GM18858 (cell line): ENCODE results near the gene CHRDL2.

Source experiments
- ATAC-seq: cut with Tn5 transposase; IDR thresholded peaks from one replicate; pipeline ENCODE4 v1.9.1; 2021; ENCODE audit not compliant: unreplicated experiment

CHRDL2 gene

DNA sequence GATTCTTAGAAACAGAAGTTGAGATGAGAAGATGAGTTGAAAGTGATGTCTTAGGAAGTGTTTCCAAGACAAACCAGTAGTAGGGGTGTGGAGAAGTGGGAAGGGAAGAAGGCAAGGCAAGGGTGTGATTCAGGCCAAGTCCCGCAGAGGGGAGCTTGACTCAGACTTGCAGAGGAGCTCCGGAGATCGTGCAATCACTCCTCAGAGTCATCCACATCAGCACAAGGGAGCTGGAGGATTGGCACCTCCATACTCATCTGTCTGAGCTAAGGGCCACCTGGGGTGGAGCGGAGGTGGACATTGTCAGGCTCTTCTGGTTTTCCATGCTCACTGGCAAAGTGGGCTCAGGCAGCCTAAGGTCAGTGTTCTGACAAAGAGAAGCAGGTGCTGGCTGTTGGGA, 44.4 kb downstream of the CHRDL2 start:
- no peak for ATAC-seq

DNA sequence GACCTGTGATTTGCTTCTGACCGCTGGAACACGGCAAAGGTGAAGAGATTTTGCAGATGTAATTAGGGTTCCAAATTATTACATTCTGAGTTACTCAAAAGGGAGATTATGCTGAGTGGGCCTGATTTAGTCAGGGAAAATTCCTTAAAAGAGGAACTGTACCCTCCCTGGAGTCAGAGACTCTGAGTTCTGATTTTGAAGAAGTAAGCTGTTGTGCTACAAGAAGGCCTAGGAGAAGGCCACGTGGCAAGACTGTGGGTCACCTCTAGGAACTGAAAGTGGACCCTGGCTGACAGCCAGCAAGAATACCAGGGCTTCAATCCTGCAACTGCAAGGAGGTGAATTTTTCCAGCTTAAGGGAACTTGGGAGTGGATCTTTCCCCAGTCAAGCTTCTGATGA, 45.3 kb downstream of the CHRDL2 start:
- ATAC-seq: no peak

DNA sequence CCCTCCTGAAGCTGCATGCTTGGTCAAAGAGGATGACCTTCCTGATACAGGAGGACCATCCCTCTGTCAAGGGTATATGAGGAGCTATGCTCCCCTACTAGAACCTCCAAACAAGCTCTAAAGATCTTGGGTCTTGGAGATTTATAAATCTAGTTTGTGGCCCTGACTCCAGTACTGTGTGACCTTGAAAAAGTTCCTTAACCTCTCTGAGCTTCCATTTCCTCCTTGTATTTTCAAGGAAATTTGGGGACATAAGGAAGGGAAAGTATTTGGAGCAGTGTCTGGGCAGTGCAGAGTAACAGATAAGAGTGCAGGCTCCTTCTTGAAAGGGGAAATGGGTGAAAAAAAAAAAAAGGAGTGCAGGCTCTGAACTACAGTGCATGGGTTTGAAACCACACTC, 45.9 kb downstream of the CHRDL2 start:
- ATAC-seq: no peak

DNA sequence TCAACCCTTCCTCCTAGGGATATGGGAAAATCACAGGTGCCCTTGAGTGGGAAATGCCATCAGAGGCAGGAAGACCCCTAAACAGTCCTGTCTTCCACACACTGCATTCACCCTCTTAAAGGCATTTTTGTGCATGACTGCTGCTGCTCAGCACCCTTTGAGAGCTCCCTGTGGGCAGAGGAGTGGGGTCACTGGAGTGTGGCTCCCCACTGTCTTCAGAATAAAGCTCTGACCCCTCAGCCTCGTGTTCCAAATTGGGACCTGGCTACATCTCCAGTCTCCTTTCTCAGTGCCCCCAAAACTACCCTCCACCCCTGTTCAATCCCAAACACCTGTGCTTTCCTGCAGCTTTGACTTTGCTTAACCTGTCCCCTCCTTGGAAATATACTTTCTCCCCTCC, 46.6 kb downstream of the CHRDL2 start:
- no peak for ATAC-seq

DNA sequence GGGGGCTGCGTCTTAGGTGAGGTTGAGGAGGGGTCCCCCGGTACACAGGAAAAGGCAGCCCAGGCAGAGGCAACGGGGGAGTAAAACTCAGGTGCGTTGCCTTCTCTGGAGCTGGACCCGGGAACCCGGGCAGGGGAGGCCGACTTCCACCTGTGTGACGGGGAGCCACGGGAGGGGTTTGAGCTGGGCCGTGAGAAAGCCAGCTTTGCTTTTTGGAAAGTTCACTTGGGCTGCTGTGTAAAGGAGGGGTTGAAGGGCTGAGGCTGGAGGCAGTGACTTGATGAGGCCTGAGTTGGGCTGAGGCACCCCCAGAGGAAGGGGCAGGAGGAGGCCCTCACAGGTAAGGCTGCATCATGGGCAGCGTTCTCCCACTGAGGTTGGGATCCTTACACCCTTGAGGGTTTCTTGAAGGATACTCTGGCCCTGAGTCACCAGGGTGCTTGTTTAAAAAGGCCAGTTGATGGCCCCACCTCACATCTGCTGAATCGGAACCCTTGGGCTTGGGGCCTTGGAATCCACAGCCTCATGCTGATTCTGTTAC, 47.2 kb downstream of the CHRDL2 start:
- ATAC-seq: no peak

DNA sequence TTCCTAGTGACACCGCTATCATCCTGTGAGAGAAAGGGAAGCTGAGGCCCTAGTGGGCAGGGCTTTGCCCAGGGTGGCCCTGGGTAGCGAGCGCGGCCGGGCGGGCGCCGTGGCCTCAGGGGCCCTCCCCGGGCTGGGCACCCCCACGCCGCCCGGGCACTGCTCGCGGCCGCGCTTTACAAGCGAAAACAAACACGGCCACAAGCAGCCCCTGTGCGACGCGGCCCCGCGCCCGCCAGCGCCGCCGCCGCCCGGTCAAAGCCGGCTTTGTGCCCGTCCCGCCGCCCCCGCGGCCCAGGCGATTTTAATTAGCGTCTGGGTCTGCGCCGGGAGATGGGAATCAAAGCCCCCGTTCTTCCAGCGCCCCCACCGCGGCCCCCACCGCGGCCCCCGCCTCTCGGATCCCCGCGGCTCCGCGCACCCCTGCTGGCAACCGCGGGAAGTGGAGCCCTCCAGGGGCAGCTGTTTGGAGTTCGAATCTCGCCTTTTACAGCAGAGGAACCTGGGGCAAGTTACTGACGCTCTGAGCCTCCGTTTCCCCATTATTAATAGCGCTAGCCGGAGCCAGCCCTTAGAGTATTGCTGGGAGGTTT, 47.9 kb downstream of the CHRDL2 start:
- ATAC-seq: no peak

DNA sequence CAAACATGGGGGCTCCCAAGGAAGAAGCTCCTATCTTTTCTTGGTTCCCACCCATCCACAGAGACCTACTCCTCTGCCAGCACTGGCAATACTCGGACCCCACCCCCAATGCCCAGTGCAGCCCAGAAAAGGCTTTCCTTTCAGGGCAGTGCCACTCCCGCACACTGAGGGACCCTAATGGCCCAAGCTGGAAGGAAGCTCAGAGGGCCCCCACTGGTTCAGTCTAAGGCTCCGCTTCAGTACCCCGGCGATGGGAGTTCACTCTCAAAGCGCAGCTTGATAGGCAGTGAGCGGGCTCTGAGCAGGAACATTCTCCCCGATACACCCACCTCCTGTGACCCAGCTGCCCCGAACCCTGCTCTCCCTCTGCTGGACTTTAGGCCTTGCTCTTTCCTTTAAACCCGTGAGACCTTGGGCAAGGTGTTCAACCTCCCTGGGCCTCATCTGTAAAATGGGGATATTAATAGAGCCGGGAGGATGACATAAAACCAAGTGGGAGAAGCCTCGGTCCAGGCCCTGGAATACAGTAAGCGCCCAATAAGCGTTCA, 48.4 kb downstream of the CHRDL2 start:
- ATAC-seq: no peak

DNA sequence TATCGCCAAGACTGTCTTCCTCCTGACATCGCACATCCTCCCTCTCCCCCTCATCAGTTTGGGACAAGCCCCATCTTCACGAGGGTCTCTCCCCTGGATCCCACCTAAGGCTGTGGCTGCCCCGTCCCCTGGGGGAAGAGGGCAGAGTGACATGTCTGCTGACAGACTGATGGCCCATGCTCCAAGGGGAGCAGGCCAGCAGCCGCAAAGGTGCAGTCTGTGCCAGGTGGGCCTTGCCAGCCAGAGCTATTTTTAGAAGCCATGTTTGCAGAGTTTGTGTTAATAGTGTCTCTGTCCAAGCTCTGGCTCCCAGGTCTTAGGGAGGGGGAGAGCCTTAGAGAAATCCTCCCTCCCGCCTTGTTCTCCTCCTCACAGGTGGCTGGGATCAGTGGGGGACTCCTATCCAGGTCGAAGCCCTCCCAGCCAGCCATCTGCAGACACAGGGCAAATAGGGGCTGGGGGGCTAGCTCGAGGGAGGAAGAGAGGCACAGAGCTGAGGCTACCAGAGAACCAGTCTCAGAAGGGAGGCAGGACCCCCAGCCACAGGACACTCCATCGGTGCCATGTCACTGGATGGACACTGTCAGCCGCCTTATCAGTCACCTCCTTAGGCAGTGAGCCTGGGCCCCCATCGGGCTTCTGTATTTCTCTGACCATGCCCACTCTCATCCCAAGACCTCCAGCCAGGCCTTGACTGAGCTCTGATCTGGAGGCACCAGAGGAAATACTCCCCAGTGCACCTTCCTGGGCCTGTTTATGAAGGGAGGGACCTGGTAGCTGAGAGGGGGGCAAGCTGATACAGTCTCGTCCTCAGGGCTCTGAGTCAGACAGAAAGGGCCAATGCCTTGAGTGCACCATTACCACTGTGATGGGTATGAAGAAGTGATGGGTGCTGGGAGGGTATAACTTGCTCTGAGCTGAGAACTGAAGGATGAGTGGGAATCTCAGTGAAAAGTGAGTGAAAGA, 49.3 kb downstream of the CHRDL2 start:
- no peak for ATAC-seq

DNA sequence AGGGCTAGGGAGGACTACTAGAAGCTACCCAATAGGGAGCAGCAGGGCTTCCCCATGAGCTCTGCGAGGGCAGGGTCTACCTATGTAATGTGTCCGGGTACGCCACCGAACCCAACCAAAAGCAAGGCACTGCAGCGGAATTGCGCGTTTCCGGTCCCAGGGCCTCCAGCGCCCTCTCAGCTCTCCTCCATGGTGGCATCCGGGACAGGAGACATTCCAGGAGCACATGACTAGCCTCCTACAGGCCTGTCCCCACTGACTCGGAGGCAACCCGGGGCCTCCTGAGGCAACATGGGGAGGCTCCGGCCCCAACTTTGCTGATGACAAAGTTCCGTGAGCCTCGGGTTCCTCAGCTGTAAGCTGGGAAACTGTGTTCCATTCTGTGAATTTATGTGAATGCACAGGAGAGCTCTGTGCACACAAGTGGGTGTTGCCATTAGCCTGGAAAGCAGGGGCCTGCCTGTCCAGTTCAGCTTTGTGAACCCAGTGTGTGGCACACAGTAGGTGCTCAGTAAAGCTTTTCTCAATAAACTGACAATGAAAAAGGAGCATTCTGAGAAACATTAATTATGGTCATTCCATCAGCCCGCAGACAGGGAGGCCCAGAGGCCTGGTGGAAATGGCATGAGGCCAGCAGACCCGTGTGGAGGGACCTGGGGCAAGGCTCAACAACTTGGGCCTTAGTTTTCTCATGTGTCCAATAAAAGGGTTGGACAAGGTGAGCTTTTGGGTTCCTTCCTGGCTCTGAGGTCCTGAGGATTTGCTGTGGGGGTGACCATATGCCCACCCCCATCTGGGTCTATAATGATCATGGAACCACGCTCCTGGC, 50.3 kb downstream of the CHRDL2 start:
- no peak for ATAC-seq

DNA sequence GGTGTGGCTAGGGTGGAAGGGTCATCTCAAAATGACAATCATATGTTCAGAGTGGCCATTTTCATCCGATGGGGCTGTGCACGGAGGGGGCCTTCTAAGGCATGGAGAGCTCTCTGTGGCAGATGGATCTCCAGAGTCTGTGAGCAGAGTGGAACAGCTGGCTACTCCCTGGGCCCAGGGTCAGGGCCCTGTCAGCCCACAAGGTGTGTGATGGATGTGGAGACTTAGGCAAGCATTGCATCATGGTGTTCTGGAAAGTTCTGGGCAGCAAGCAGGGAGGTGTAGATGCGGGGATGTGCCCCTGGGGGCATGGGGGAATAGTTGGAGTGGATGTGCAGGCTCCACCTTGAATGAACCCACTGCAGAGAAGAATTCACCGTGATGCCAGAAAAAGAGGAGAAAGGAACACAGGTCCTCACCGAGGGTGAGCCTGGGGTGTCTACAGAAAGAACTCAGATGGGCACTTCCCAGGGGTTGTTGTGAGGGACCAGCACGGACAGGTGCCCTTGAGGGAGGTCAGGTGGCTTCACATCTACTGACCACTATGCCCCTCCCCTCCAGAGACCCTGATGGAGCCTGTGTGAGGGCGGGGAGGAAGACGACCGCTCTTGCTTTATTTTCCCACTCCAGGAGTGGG, 51.1 kb downstream of the CHRDL2 start:
- ATAC-seq: no peak

DNA sequence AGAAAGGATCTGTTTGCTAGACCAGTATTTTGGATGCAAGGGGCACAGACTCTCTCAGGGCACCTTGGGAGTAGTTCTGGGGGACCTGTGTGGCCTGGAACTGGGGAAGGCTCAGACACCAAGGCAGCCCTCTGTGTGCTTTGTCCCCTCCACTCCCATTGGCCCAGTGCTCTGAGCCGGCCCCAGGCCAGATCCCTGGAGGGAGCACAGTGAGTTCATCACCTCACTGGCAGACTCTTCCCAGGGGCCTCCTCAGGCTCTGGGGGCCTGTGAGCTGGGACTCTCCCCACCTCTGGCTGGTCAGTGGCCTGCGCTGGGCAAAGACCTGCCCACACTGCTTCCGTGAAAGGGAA, 51.7 kb downstream of the CHRDL2 start:
- ATAC-seq: no peak

DNA sequence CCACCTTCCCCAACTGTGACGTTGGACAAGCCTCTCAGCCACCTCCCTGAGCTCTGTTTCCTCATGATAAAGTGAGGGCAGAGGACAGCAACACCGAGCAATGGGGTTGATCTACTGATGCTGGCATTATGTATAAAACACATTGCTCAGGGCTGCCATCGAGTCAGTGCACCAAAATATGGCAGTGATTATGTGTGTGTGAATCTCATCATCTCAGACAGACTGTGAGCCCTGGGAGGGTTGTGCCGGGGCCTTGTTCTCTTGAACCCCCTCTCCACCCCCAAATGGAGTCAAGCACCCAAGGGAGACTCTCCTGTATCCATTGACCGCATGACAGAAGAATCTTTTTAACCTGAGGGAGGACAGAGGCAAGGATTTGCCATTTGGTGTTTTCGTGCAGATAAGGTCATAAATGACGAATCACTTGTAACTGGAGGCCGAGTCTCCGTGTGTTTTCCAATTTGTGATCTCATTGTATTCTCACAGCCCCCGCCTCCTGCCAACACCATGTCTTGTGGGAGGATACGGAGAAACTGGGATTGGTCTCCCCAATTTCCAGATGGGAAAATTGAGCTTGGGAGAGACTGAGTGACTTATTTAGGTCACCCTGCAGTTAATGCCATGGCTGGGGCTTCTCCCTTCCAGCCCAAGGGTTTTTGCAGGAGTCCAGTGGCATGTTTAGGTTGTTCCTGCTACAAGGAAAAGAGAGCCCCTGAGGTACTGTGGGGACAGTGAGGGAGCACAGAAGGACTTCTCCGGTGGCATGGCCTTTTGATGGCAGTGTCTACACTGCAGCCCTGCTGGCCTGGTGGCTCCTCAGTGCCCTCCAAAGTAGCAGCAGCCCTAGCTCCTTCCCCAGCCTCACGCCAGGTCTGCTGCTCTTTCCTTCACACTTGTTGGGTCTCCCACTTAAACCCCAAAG, 52.4 kb downstream of the CHRDL2 start:
- ATAC-seq: no peak

DNA sequence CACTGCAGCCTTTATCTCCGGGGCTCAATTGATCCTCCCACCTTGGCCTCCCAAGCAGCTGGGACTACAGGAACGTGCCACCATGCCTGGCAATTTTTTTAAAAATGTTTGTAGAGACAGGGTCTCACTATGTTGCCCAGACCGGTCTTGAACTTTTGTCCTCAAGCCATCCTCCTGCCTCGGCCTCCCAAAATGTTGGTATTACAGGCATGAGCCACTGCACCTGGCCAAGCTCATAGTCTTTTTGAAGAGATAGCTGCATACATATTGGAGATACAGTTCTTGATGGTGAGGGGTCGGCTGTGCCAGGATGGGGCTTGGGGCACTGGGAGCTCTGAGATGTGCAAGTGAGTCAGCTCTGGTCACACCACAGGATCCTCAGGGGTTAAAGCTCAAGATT, 53.2 kb downstream of the CHRDL2 start:
- no peak for ATAC-seq

DNA sequence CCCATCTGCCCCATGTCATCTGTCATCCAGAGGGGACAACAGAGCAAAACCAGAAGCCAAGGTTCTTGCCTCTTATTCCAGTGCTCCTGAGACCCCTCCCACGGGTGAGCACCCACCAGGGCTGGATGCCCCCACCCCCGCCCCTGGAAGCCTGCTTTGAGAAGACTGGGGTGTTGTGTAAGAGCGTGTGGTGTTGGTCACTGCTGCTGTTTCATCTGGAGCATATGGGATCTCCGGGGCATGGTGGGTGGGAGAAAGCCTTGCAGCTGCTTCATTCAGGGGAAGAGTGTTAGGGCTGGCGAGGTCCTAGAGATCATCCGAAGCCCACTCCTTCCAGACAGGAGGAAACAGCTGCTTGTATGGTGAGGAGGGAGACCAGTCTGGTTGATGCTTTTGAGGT, 54.1 kb downstream of the CHRDL2 start:
- ATAC-seq: no peak

DNA sequence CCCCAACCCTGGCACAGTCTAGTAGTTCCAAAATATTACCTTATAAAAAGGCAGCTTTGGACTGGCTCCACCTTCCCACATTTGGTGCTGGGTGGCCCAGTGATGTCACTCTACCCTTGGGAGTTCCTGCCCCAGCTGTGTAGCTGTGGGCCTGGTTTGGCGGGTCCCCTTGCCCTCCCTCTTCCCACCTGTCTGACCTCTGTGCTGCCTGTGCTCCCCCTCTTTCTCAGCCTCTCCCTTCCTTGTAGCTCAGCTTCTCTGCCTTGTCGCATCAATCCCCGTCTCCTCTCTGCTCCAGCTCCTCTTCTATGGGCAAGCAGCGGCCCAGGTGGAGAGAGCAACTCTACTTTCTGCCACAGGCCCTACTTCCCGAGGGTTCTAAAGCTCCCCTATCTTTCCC, 54.6 kb downstream of the CHRDL2 start:
- no peak for ATAC-seq

DNA sequence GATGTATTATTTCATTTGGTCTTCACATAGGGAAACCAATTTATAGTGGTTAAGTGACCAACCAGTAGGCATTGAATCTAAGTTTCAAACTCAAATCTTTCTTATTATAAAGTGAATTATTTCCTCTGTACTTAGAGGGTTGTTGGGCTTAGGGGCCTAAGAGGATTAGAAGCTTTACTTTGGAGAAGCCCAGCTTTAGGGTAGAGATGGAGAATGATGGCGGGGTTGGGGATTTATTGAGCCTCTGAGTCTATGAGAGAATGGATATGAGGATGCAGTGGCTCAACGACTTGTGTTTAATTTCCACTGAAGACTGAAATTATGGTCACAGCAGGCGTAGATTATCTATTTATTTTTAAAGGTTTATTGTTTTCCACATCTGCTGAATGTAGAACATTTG, 55.5 kb downstream of the CHRDL2 start:
- no peak for ATAC-seq

DNA sequence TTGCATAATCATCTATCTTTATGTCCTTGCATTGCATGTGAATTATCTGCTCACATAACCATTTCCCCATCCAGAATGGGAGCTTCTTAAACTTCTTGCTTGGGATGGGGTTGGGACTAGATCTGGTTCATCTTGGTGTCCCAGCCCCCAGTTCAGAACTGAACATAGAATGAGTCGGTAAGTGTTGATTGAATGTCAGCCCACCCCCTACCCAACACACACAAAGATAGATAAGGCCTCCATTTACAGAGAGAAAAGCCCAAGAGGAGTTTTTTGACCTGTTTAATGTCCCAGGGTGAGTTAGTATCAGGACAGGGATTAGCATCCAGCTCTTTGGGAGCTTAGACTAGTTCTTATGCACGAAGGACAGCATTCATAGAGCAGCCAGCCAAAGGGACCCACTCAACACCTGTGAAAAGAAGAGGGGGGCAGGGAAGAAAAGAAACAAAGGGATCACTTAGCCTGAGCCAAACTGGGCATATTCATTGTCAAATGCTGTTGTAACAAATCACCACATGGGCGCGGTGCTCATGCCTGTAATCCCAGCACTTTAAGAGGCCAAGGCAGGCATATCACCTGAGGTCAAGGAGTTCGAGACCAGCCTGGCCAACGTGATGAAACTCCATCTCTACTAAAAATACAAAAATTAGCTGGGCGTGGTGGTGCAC, 57.4 kb downstream of the CHRDL2 start:
- ATAC-seq: no peak

DNA sequence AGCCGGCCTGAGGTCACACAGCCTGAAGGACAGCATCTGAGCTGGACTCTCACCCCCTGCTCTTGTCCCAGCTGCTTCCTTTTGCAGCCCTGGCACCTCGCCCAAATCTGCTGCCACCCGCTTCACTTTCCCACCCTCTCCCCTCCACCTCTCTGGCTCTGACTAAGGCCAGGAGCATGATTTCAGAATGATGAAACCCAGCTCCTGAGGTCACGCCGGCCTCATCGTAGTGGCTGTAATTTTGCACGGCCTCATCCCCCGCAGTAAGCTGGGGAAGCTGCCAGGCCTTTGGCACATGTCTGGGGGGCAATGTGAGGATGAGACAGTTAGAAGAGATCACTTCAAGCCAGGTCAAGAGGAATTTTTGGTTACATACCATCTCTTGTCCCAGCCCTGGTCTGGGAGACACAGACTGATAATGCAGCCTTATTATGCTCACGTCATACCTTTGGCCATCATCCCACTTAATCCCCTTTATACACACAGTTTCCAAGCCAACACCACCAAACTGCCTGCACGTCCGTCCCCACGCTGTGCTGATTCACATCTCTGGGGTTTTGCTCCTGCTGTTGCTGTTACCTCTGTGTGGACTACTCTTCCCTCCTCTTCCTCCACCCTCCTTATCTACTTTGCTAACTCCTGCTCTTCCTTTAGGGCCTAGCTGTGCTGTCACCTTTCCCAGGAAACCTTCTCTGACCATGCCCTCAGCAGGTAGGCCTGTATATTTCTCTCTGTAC, 58.1 kb downstream of the CHRDL2 start:
- no peak for ATAC-seq
